IPS DF 6.9 (cell line): ENCODE measurements around the gene CA10.

Experiments used
- DNase-seq: peaks from one replicate; pipeline ENCODE4 v3.0.0-alpha.2; 2013; ENCODE audit warnings: low read depth, low spot score
- H3K27ac ChIP-seq: one replicate; pipeline ENCODE4 v1.5.1; 2013; ENCODE audit warnings: low read length, control low read depth
- H3K27me3 ChIP-seq: 2 replicates; pipeline ENCODE4 v1.6.1; 2013; ENCODE audit warnings: mild to moderate bottlenecking, low read length; ENCODE audit not compliant: control insufficient read depth, insufficient read depth
- H3K36me3 ChIP-seq: 2 replicates; pipeline ENCODE4 v1.6.1; 2013; ENCODE audit warnings: low read length; ENCODE audit not compliant: control insufficient read depth, insufficient read depth
- H3K4me1 ChIP-seq: 2 replicates; pipeline ENCODE4 v1.6.1; 2013; ENCODE audit warnings: low read length; ENCODE audit not compliant: control insufficient read depth, insufficient read depth
- H3K4me3 ChIP-seq: 2 replicates; pipeline ENCODE4 v1.5.1; 2013; ENCODE audit warnings: mild to moderate bottlenecking, low read length
- H3K9me3 ChIP-seq: 2 replicates; pipeline ENCODE4 v1.6.1; 2013; ENCODE audit warnings: low read length, inconsistent platforms; ENCODE audit not compliant: control insufficient read depth, insufficient read depth
- whole genome bisulfite sequencing: extraction: QIAGEN DNeasy Blood & Tissue Kit; methylation state at CpG from one replicate; pipeline ENCODE4 v1.1.7; 2013; ENCODE audit warnings: mixed read lengths, missing lambda C conversion rate; ENCODE audit not compliant: insufficient read length, insufficient coverage; 5-methylcytosine and 5-hydroxymethylcytosine counted together

The CA10 gene

DNA sequence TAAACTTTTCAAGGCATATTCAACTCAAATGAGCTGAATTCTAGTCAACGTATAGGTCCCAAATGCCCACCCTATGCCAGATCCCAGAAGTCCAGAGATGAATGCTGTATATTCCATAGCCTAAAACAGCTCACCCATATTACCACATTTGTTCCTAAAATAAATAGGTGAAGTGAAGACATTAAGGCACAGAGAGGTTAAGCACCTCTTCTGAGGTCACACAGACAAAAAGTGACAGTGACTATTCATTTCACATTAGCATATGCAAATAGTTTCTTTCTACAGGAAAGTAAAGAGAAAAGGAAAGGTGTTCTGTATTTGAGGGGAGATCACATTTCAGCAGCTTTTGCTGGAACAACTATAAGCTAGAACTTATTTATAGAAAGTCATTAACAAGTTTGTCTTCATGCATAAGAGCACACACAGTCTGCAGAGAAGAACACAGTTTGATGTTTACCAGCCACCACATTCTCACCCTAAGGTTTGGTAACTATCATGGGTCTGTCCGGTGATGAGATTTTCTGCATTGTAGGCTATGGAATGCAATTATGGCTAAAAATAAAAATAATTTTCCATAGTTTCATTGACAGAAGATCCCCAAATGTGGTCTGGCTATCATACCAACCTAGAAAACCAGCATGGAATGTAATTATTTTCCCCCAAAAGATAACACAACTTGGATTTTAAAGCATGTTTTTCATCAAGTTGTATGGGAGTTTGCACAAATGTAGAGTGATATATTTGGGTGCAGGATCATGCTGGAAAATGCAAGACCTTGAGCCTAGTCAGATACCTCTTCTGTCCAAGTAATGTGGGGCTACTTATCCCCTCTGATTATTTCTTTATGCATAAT lies 496.1 kb downstream of the CA10 start:
- Histone ChIP-seq H3K27ac (no peak overlapping the region), H3K9me3 (no peaks in the 10 kb centered on the region; the same call in 1 of the 2 replicates), H3K36me3 (no peaks in the 10 kb centered on the region), H3K27me3 (no peaks in the 10 kb centered on the region), H3K4me3 (no peak overlapping the region), H3K4me1 (no peaks in the 10 kb centered on the region)
- DNase-seq = no peak
- WGBS = no CpG with 5 or more reads among the region's 2 CpGs

DNA sequence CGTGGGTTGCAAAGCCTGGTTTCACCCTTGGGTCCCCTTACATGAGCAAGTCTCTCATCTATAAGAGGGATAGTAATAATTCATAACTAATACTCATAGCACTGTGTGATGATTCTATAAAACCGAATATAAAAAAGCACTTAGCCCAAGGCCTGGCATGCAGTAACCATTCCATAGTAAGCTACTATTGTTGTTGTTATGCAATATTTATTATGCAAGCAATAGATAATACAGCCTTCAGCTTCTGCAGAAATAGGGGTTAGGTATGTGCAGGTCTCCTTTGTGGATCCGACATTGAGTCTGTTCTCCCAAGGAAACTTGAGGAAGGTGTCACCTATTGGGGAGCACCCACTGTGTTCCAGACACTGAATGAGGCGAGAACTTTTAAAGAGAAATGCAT lies 497.1 kb downstream of the CA10 start:
- Histone ChIP-seq H3K36me3 (no peaks in the 10 kb centered on the region), H3K9me3 (no peaks in the 10 kb centered on the region), H3K4me1 (no peaks in the 10 kb centered on the region), H3K27ac (no peak overlapping the region), H3K27me3 (no peaks in the 10 kb centered on the region), H3K4me3 (no peak overlapping the region)
- WGBS = no CpG with 5 or more reads among the region's 4 CpGs
- no peak for DNase-seq

DNA sequence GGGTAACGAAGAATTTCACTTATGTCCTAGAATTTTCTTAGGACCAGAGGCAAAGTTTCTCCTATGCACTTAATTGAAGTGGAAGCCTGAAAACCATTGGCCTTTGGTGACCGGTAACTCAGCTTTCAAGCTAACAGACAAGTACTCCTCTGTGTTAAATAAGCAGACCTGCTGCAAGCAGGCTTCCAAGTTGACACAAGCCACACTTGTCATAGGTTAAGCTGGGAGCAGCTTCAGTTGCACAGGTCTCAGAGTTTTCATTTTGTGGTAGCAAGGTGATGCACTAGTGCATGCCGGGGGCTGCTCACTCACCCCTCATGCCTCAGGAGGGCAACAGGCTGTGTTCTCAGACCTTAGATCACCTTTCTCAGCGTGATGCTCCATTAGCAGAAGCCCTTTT lies 498.2 kb downstream of the CA10 start:
- no peaks in the 10 kb centered on the region for H3K27me3 ChIP-seq
- DNase-seq = no peak
- H3K36me3 ChIP-seq = no peaks in the 10 kb centered on the region
- H3K27ac ChIP-seq = no peak overlapping the region
- no CpG with 5 or more reads among the region's 4 CpGs for WGBS
- H3K9me3 ChIP-seq = no peaks in the 10 kb centered on the region
- no peaks in the 10 kb centered on the region for H3K4me1 ChIP-seq
- H3K4me3 ChIP-seq = no peak overlapping the region

DNA sequence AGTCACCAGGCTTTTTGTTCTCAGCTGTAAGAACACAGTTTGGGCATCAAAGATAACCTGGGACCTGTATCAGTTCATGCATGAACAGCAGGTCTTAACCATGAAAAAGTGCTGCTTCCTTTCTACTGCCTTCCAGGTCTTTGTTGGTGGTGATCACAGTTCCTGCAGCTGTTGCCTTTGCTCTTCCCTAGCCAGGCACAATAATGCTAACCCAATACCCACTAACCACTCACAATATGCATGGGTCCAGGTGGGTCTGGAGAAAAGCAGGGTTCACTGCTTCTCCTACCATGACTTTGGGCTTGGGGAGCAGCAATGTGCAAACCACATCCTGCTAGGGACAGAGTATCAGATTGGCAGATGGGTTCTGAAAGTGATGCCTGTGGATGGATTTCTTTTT lies 501.3 kb downstream of the CA10 start:
- H3K27me3 ChIP-seq = no peaks in the 10 kb centered on the region
- no peak overlapping the region for H3K27ac ChIP-seq
- no peaks in the 10 kb centered on the region for H3K4me1 ChIP-seq
- no peaks in the 10 kb centered on the region for H3K9me3 ChIP-seq
- no peak for DNase-seq
- H3K36me3 ChIP-seq = no peaks in the 10 kb centered on the region
- no peak overlapping the region for H3K4me3 ChIP-seq

DNA sequence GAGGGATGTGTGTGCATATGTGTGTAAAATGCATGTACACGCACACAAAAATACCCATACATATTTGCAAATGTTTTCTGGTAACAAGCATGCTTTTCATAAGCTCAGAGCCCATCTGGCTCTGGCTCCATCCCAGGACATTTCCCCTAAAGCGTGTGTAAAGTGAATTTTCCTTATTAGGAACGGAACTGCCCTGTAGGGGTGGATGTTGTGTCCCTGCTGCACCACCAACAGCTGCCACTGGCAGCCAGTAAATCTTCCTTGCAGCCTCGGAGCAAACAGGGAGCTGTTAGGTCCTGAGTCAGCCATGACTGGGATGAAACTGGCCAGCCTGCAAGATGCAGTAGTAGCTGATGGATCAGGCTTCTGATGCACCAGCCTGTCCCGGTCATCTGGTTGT lies 504.6 kb downstream of the CA10 start:
- DNase-seq = peak; percentile 22
- Histone ChIP-seq H3K27ac (no peak overlapping the region), H3K36me3 (no peaks in the 10 kb centered on the region), H3K4me1 (no peaks in the 10 kb centered on the region), H3K27me3 (no peaks in the 10 kb centered on the region), H3K9me3 (no peaks in the 10 kb centered on the region), H3K4me3 (no peak overlapping the region)
- WGBS = no CpG with 5 or more reads among the region's 5 CpGs

DNA sequence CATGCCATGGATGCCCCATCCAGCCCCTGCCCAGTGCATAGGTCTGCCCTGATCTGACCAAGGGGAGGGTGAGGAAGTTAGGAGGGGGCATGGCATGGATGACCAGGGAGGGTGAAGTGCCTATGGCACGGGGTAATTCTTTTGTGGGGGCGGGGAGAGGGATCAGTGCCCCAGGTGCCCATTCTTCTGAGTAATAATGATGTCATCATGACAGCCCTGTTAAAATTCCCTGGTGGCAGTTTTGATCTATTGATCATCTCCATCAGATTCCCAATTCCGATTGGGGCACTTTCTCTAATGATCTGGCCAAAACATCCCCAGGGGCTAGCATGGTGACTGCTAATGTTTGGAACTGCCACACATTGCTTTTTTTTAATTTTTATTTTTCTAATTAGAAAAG lies 506.0 kb downstream of the CA10 start:
- Histone ChIP-seq H3K4me3 (no peak overlapping the region), H3K4me1 (no peaks in the 10 kb centered on the region), H3K27me3 (no peaks in the 10 kb centered on the region), H3K36me3 (no peaks in the 10 kb centered on the region), H3K27ac (no peak overlapping the region), H3K9me3 (no peaks in the 10 kb centered on the region)
- no CpG with 5 or more reads among the region's 3 CpGs for WGBS
- no peak for DNase-seq

DNA sequence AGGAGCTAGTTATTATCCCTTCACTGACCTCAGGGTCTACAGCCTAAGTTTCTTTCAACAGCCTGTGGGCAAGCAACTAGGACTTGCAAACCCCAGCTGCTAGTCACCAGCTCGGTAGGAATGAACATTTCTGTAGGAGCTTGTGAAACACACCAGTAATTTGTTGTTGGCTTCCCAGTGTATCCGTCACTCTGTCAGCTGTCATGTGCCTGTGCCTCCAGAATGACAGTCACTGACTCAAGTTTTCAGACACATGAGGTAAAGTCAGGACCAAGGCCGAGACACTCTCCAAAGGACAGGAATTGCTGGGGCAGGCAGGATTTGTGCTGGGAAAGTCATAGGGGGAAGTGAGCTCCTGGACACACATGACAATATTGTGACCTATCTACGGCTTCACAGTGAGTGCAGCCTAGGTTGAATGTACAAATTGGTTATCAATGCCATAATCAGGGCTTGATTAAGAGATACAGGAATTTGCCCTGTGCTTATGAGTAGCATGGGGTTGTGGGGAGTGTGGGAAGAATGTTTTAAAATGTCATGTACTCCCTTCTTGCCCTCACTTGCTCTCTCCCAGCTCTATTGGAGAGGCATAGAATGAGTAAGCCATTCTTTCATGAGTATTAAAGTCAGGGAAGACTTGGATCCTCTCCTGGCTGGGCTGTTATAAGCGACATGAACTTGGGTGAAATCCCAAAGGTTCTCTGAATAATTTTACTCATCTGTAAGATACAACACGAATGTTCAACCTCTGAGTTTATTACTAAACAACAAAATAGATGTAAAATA lies 506.8 kb downstream of the CA10 start:
- no CpG with 5 or more reads among the region's 6 CpGs for WGBS
- peaks cover 3% of the 10 kb centered on the region; the same call in 1 of the 2 replicates for H3K4me1 ChIP-seq
- no peak overlapping the region for H3K4me3 ChIP-seq
- no peak for DNase-seq
- no peaks in the 10 kb centered on the region for H3K9me3 ChIP-seq
- no peaks in the 10 kb centered on the region for H3K36me3 ChIP-seq
- H3K27ac ChIP-seq = no peak overlapping the region
- H3K27me3 ChIP-seq = no peaks in the 10 kb centered on the region

DNA sequence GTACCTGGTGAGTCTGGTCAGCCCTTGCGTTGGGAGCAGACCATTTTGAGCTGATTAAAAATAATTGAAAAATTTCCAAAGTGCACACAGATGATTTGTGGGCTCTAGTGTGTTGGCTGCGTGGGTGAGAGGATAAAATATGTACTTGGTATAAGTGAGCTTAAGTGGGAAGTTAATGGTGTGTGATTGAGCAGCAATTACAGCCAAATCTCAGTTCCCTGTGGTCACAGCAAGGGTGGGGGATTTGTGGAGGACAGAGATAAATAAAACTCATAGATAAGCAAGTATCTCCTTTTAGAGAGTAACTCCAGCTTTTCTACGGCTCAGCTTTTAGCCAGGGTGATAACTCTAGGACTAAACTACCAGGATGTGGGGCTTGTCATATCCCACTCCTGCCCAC lies 507.7 kb downstream of the CA10 start:
- no peak overlapping the region for H3K4me3 ChIP-seq
- WGBS = no CpG with 5 or more reads among the region's 3 CpGs
- DNase-seq = no peak

DNA sequence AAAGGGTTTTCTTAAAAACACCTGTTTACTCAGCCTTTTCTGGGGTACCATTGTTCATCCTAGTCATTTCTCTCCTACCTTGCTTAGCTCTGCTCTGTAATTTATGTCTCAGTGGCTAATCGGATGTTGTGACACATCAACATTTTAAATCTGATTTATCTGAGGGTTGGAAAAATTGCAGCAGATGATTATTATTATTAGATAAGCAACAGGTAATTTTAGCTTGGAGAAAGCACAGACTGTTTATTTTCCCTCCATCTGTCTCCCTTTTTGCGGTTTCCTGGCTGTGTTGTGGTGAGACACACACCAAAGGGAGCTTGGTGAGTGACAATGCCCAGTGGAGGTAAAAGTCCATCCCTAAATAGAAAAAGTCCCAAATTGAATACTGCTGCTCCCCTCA lies 508.3 kb downstream of the CA10 start:
- H3K4me1 ChIP-seq = peaks cover 6% of the 10 kb centered on the region
- H3K27me3 ChIP-seq = no peaks in the 10 kb centered on the region
- no peak overlapping the region for H3K4me3 ChIP-seq
- no peaks in the 10 kb centered on the region for H3K36me3 ChIP-seq
- no peak for DNase-seq
- no peaks in the 10 kb centered on the region for H3K9me3 ChIP-seq
- no CpG with 5 or more reads among the region's 2 CpGs for WGBS
- no peak overlapping the region for H3K27ac ChIP-seq

More for the DNA sequence above, 507.7 kb downstream of the CA10 start:
- H3K9me3 ChIP-seq = no peaks in the 10 kb centered on the region
- H3K4me1 ChIP-seq = peaks cover 6% of the 10 kb centered on the region
- H3K36me3 ChIP-seq = no peaks in the 10 kb centered on the region
- no peaks in the 10 kb centered on the region for H3K27me3 ChIP-seq
- no peak overlapping the region for H3K27ac ChIP-seq

DNA sequence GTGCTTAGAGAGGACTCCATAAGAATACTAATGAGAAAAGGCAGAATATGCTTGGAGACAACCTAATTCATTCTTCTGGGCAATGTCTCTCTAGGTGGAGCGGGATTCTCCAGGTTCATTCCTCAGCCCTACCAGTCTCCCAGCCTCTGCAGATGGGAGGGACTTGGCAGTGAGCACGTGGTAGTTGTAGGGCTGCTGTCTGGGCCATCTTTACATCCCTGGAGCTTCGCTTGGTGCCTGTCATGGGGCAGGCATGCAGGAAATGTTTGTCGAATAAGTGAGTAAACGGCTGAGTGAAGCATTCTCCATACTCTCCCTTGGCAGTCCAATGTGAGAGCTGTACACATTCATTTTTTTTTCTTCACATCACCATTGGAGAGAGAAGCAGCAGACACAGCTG lies 510.7 kb downstream of the CA10 start:
- H3K27ac ChIP-seq = no peak overlapping the region
- no peaks in the 10 kb centered on the region for H3K36me3 ChIP-seq
- WGBS = no CpG with 5 or more reads among the region's 5 CpGs
- peaks cover 6% of the 10 kb centered on the region for H3K4me1 ChIP-seq
- no peak for DNase-seq
- no peak overlapping the region for H3K4me3 ChIP-seq
- no peaks in the 10 kb centered on the region for H3K9me3 ChIP-seq
- H3K27me3 ChIP-seq = no peaks in the 10 kb centered on the region
